NCI-H146 treated with DMSO at 0.1 percent for 48 hours (cell line): ENCODE data around the gene ANKRD6.

Experiments
- DNase-seq: peaks from one replicate; lab custom pipeline; 2025; ENCODE audit not compliant: unreplicated experiment; lab: John Stamatoyannopoulos, UW

Gene ANKRD6

DNA sequence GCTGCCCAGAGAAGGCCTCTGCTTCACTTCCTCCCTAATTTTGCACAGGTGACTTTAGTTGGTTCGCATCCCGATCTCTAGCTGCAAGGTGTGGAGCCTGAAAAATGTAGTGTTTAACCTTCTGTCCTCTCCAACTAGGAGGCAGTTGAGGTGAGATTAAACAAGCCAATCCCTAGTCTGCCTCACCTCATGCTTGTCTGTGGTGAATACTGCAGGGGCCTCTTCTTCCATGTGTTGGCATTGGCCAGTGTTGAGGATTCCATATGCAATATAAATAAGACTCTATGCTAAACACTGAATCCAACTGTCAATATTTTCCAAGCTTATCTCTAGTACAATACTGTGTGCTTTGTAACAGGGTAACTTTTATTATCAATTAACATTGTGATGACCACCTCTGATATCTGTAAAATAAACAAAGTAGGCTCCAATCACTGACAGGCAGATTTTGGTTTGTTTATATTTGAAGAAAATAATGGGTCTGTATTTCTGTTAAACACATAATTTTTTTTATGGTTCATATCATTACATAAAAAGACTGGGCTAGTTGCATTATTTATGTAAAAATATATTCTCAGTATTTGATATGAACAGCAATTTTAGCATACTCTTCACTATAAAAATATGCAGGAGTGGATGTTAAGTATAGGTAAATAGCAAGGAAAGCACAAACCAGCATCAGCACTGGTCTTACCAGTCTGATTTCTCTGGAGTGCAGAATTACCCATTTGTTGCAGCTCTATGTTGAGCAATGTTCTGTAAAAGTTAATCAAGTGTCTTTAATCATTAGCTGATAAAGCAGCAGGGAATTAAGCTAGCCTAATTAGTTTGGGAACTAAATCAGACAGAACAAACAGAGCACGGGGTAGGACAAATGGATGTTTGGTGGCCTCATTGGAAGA, 74.0 kb downstream of the ANKRD6 start:
- peak; percentile 14 for DNase-seq

- no peak for DNase-seq
Observed at GRCh38 chr6:89508755-89509563, 76.0 kb downstream of the ANKRD6 start.

DNA sequence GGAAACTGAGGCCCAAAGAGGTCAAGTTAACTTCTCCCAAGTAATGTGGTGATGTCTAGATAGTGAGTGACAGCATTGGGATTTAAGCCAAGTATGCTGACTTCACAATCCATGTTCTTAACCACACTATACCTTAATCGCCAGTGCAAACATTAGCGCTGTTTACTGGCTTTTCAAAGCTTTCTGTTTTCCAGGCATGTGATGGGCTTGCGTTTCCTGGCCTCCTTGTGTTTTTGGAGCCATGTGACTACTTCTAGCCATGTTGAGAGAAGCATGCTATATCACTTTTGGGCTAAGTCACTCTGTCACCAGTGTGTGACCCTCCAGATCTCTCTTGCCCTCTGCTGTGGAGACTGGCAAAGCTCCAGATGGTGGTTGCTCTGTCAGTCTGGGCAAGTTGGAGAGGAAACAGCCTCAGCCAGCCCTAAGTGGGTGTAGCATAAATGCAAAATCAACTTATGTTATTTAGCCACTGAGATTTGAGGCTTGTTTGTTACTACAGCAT, 76.9 kb downstream of the ANKRD6 start:
- no peak for DNase-seq

GRCh38 chr6:89510393-89510792, 77.4 kb downstream of the ANKRD6 start:
- DNase-seq = no peak

DNA sequence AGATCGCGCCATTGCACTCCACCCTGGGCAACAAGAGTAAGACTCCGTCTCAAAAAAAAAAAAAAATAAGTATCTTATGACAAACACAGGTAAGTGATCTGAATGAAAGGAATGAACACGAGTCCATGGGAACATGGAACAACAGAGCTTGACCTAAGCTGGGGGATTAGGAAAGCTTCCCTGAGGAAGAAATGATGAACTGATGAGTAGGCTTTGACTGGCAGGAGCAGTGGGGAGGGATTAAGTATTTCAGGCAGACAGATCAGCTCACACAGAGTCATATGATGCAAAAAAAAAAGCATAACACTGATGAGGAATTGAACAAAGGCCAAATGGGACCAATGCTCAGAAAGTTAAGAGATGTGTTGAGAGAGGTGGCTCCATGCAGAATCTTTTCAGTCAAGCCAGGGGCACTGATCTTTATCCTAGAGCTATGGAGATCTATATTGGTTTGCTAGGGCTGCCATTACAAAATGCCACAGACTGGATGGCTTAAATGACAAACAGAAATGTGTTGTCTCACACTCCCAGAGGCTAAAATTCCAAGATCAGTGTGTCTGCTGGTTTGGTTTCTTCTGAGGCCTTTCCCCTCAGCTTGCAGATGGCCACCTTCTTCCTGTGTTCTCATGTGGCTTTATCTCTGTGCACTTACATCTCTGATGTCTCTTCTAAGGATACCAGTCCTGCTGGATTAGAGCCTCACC, 85.6 kb downstream of the ANKRD6 start:
- DNase-seq = no peak

GRCh38 chr6:89520736-89521135, 87.8 kb downstream of the ANKRD6 start:
- no peak for DNase-seq

GRCh38 chr6:89522778-89523177, 89.8 kb downstream of the ANKRD6 start:
- DNase-seq = no peak

DNA sequence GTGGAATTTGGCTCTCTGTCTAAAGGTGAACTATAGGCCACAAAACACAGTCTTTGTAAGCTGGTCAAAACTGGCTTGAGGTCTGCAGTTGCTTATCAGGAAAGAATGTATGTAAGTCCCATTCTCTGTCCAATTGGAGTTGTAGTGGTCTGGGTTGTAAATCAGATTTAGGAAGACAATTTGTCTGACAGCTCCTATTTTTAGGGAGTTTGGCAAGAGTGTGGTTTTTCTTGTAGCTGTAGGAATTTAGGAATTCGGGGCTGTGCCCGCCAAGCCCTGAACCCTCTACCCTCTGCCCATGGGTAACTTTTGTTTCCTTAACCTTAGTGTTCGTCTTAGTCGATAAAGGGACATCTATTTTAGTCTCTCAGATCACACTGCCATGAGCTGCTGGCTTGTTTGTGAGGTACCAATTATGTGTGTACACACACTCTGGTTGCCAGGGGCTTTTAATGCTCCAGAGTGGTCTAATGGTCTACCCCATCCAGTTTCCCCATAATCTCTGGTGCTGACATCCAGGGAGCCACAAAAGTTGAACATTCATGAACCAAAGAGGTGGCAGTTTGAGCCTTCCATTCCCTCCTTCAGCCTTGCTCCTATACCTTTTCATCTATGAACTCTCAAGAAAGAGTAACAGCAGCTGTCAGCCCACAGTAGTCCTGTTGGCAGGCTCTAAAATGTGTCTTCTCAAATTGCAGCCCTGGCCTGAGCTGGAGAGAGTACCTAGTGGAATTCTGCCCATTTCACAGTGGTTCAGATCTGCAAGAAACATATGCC, 93.0 kb downstream of the ANKRD6 start:
- DNase-seq = no peak

- DNase-seq = no peak
Observed at GRCh38 chr6:89526563-89526869, 93.6 kb downstream of the ANKRD6 start.

- no peak for DNase-seq
Observed at GRCh38 chr6:89527634-89528033, 94.7 kb downstream of the ANKRD6 start.

DNA sequence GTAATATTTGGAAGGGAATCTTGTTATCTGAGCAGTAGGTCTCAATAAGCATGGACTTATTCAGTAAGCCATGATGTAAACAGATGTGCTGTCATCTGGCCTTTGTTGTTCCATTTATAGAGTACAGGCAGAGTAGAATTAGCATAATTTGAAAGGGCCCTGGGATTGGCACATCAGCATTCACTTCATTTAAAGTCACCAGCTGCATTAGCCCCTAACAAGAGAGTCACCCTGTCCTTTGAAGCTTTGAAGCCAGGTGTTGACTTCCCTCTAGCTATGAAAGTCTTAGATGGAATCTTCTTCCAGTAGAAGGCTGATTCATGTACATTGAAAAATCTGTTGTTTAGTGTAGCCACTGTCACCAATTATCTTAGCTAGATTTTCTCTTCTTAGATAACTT, 95.9 kb downstream of the ANKRD6 start:
- DNase-seq = no peak

DNA sequence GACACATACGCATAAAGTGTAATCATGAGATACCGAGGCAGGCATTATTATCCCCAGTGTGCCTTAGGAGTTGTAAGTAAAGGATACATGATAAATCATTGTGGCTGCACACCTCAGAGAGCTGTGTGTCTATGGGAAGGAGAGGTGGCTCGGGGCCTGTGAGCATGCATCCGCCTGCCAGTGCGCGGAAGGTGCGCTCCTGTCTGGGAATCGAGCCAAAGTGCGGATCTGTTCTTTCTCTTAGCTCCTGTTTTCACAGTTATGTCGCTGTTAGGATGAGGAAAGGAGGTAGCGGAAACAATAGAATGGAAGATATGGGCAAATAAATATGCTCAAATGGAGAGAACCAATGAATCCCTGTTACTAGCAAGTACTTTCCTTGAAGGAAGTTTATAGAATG, 98.0 kb downstream of the ANKRD6 start:
- no peak for DNase-seq

DNA sequence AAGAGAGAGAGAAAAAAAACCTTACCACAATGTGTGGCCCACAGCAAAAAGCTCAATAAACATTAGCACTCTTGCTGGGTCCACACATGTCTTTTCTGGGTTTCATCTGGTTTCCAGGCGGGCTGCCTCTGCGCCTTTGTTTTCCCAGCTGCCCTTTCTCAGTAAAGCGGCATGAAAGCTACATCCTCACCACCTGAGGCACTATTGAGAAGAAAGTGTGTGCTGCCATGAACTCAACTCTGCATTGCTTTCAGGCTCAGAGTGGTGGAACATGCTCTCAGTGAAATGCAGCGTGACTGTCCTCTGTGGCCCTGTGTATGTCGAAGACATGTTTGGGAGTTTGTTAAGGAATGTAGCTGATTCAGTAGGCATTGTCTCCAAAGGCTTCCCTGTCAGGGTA, 103.3 kb downstream of the ANKRD6 start:
- DNase-seq = peak; percentile 64

GRCh38 chr6:89539779-89540178, 106.8 kb downstream of the ANKRD6 start:
- DNase-seq = no peak

- no peak for DNase-seq
Observed at GRCh38 chr6:89542081-89542857, 109.3 kb downstream of the ANKRD6 start.

DNA sequence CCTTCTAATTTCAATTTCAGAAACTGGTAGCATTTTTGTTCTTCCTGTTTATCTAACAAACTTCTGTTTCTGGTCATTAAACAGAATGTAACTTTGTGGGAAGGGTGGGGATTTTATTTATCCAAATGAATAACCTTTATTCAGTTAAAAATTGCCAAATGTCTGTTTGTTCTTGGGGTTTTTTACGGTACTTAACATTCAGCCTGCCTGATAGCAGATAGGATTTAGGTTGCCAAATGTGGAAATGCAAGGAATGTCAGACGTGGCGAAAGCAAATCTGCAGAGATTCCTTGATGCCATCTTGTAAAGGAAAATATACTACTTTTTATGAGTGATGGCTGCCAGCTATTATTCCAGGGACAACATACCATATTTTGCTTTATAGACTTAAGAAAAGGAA, 109.9 kb downstream of the ANKRD6 start:
- no peak for DNase-seq

DNA sequence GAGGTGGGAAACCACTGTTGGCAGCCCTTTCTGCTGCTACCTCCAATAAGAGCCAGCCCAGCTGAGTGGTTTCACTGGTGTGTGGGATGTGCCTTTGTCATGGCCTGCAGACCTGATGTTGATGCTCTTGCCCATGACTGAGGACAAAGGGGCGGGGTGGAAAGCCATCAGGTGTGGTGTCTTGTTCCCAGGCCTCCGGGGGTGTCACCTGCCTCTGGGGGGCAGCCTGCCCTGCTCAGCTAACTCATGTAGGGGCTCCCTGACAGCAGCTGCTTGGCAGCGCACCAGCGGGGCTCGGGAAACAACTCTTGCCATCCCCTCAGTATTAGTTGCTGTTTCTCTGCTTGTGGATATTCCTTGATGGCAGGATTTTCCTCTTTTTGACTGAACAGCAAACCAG, 114.3 kb downstream of the ANKRD6 start:
- DNase-seq = no peak

DNA sequence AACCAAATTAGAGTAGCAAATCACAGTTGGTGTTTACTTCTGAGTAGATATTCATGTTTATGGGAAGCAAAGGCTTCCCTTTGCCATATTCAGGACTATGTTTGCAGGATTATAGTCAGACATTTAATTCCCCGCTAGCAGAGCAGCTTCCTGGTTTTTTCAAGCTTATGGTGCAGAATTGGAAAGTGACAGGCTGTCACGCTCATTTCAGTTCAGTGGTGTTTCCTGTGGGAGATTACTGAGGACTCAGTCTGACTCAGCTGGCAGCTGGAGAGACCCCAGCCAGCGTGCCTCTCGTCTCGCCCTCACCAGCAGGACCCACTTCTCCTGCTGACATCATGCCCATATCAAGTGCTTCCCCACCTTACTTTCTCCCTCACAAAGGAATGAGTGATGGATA, 120.5 kb downstream of the ANKRD6 start:
- no peak for DNase-seq

DNA sequence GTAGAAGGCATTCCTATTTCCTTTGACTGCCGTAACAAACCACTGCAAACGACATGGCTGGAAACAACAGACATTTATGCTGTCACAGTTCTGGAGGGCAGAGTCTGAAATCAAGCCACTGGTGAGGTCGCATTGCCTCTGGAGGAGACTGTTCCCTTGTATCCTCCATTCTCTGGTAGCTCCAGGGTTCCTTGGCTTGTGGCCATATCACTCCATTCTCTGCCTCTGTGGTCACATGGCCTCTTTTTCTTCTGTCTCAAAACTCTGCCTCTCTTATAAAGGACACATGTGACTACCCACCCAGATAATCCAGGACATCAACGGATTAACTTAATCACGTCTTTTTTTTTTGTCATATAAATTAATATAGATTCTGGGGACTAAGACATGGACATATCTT, 121.2 kb downstream of the ANKRD6 start:
- DNase-seq = no peak

DNA sequence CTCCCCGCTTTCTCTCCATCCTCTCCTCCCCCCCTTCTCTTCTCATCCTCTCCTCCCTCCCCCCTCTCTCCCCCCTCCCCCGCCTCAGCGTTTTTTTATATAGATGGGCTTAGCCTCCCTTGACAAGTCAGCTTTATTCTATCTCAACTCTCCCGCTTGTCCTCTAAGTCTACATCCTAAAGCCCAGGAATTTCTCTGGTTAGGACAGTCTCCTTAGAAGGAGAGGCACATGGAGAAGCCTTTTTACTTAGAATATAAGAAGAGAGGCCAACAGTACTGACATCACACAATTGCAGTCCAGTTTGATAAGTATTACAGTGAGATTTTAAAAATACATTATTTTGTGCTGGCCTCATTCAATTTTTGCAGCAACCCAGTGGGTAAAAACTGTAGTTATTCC, 122.1 kb downstream of the ANKRD6 start:
- no peak for DNase-seq
